Fibroblast of villous mesenchyme (primary cell): ENCODE results near the gene ZNF423. TPM values are rescaled to one million over a fixed set of nuclear protein-coding genes. Genes with fewer than 3 reads are reported as not detected.

Source experiments
- DNase-seq: peaks from one replicate; pipeline ENCODE4 v3.0.0-alpha.2; 2010; ENCODE audit warnings: low read depth
- H3K4me3 ChIP-seq: 2 replicates; pipeline ENCODE4 v1.5.1; 2011; ENCODE audit warnings: low read depth, mild to moderate bottlenecking, low read length
- CTCF ChIP-seq: IDR thresholded peaks from 2 replicates; pipeline ENCODE4 v1.5.1; 2012; ENCODE audit warnings: low read depth, mild to moderate bottlenecking, low read length; ENCODE audit not compliant: insufficient read depth
- total RNA-seq: library from RNA; depleted of rRNA; stranded (reverse); fragments of >200 nt; gene quantifications from 2 replicates; pipeline ENCODE4 v1.2.3, GENCODE V29; 2012

The ZNF423 gene
- total RNA-seq, 1 donor = 0.43 TPM

DNA sequence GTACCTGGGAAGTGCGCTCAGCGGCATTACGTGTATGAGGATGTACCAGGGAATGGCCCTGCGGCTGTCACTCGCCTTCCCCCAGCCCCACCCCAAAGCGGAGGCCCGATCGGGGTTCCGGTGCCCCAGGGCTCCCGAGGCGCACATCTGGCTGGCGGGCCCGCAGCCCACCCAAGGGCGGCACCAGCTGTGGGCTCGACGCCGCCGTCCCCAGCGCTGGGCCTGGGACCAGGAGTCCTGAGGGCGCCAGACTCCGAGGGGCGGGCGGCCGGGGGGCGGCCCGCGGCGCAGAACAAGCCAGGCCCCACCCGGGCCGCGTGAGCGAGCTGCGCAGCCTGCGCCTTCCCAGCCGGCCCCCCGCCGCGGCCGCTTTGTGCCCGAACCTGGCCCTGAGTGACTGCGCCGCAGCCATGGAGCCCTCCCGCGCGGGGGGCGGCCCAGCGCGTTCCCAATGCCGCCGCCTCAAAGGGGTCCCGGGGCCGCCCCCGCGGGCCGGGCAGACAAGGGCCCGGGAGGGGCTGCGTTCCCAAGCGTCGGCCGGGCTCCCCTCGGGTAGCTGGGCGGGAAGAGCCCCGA is 17.4 kb downstream of the ZNF423 start:
- H3K4me3 ChIP-seq = no peak overlapping the region
- TF ChIP-seq CTCF = no peak
- DNase-seq = no peak

DNA sequence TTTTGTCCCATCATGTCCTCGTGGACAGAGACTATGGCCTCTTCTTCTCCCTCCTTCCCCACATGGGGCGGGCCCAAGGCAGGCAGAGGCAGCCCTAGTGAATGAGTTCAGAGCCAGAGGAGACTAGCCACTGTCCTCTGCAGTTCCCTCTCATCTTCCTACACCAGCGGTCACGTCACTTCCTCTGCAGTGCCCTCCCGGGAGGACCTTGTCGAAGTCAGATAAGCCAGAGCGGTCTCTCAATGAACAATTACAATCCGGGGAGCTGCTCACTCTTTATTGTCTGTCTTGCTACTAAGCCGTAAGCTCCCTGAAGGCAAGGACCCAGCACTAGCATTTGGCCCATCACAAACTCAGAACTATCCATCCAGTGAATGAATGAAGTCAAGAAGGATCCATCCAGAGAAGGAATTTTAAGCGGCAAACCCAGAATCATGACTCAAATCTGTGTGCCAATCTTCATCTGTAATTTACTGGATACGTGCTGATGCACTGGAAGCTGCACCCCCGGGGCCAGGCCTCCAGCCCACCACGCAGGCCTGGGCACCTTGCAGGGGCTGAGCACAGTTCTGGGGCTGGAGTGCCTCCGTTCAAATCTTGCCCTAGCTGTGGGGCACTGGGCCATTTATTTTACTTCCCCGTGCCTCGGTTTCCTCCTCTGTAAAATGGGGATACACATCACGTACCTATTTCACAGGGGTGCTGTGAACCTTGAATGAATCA is 18.1 kb downstream of the ZNF423 start:
- no peak for DNase-seq
- no peak for TF ChIP-seq CTCF

DNA sequence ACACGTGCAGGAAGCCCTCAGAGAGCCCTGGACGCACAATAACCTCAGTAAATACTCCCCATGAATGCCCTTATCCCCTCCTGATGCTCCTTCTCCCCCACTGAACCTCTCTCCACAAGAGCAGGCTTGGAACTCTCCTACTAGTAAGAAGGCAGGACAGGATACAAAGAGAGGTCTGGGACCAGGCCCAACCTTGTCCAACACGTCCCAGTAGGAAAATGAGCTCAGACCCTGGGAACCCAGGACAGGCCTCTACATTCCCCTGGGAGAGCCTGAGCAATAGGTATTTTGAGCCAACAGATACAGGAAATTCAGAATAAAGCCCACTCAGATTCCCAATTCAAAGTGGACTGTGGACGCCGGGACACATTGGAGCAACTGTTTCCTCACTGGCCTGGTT is 19.2 kb downstream of the ZNF423 start:
- no peak for DNase-seq
- TF ChIP-seq CTCF = no peak
- H3K4me3 ChIP-seq = no peak overlapping the region

More for the DNA sequence above, 18.1 kb downstream of the ZNF423 start:
- no peak overlapping the region for H3K4me3 ChIP-seq

- no peak for DNase-seq
- TF ChIP-seq CTCF = no peak
- no peak overlapping the region for H3K4me3 ChIP-seq
These were observed 19.7 kb downstream of the ZNF423 start for GRCh38 chr16:49836218-49836617.

- no peak for TF ChIP-seq CTCF
- no peak for DNase-seq
- H3K4me3 ChIP-seq = no peak overlapping the region
These were observed 20.6 kb downstream of the ZNF423 start for GRCh38 chr16:49835161-49835777.

- H3K4me3 ChIP-seq = no peak overlapping the region
- DNase-seq = no peak
- TF ChIP-seq CTCF = no peak
These were observed 21.3 kb downstream of the ZNF423 start for GRCh38 chr16:49834531-49835151.
